HPDE6-E6E7 (cell line): ENCODE data around the gene IAH1.

Experiments used
- DNase-seq: peaks from one replicate; pipeline ENCODE4 v3.0.0; 2011; ENCODE audit warnings: missing footprints; ENCODE audit errors: extremely low spot score

IAH1 gene

DNA sequence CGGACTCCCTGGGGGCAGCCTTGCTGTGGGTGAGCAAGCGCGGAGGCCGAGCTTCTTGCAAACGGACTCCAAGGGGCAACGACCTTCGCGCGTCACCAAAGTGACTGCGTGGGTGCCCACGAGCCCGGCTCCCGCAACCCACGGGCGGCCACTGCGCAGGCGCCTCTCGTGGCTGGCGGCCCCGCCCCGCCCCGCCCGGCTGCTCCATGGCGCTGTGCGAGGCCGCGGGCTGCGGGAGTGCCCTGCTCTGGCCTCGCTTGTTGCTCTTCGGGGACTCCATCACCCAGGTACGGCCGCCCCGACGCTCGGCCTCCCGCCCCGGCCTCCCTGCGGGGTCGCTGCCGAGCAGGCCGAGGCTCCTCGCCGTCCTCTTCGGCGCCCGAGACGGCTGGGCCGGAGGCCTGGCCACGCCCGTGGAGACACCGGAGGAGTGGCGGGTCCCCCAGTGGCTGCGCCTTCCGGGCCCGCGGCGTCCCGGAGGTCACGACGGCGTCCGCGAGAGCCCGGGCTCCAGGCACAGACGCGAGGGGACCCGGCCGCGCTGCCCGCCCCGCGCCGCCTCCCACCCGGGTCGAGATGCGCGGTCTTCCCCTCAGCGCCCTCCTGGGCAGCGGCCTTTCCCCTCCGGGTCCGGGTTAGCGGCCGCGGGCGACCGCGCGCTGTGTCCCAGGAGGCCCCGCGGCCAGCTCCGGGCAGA lies at the start of gene IAH1:
IAH1 (plus strand) TSS at position 191 of the 697 bp plus-strand sequence; CDS start at position 207, 16 bp downstream.
- DNase-seq = peak; percentile 64

- DNase-seq = no peak
These were observed 45.3 kb upstream of the IAH1 start for GRCh38 chr2:9428965-9429577.

DNA sequence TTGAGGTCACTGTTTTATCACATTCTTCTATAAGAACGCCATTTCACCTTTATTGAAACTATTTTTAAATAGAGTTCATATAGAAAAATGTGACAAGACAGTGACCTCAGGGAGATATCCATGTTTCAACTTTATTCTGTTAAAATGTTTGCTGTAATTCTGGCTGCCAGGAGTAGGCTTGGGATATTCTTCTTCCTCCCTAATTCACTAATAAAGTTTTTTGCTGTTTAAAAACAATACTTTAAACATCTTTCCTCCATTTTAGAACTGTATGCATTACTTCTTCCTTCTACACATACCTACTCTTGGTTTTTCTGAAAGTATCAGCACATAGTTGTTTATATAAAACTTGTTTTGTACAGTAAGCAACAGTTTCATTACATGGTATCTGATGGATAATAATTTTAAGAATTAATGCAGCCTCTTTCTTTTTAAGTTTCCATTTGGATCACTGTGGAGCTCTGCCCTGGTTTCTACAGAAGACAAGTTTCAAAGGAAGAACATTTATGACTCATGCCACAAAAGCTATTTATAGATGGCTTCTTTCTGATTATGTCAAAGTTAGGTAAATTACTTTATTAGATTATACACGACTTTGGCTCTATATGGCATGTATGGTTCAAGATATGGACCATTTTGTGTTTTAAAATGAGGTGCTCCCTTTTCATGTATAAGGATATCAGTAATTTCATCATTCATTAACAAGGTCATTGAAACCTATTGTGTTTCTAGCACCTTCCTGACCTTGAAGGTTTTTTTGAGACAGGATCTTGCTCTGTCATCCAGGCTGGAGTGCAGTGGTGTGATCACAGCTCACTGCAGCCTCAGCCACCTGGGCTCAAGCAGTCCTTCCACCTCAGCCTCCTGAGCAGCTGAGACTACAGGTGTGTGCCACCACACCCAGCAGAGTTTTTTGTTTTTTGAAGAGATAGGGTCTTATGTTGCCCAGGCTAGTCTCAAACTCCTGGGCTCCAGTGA lies 43.7 kb upstream of the IAH1 start:
- DNase-seq = no peak

- no peak for DNase-seq
These were observed 39.9 kb upstream of the IAH1 start for GRCh38 chr2:9434489-9434888.

- DNase-seq = no peak
These were observed 34.8 kb upstream of the IAH1 start for GRCh38 chr2:9439536-9439935.

GRCh38 chr2:9440058-9440727 lies 34.2 kb upstream of the IAH1 start:
- DNase-seq = no peak

GRCh38 chr2:9441556-9441955 lies 32.8 kb upstream of the IAH1 start:
- no peak for DNase-seq

- no peak for DNase-seq
These were observed 30.8 kb upstream of the IAH1 start for GRCh38 chr2:9443526-9443925.

DNA sequence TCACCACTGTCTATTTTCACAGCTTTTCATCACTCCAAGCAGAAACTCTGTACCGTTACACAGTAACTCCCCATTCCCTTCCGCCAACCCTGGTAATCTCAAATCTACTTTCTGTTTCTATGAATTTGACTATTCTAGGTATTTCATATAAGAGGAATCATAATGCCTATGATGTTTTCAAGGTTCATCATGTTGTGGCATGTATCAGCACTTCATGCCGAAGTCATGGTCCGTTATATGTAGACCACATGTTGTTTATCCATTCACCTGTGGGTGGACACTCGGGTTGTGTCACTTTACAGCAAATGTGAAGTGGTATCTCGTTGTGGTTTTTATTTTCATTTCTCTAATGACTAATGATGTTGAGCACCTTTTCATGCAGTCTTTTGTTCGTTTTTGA lies 29.3 kb upstream of the IAH1 start:
- DNase-seq = no peak

- no peak for DNase-seq
These were observed 23.1 kb upstream of the IAH1 start for GRCh38 chr2:9451231-9451630.

GRCh38 chr2:9460441-9461017 lies 13.8 kb upstream of the IAH1 start:
- no peak for DNase-seq

DNA sequence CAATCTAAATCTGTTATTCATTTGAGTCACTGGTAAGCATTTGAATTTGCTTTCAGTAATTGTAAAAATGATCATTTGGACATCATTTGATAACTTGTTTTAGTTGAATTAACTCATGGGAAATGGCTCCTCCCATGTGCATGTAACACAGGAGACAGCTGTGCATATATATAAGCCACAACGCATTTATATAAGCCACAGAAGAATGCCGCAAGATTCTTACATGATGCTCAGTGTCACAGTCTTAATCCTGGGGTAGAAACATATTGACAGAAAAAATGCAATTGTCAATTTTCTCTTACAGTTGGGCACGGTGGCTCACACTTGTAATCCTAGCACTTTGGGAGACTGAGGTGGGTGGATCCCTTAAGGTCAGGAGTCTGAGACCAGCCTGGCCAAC lies 13.3 kb upstream of the IAH1 start:
- DNase-seq = no peak

GRCh38 chr2:9462313-9462712 lies 12.0 kb upstream of the IAH1 start:
- no peak for DNase-seq

DNA sequence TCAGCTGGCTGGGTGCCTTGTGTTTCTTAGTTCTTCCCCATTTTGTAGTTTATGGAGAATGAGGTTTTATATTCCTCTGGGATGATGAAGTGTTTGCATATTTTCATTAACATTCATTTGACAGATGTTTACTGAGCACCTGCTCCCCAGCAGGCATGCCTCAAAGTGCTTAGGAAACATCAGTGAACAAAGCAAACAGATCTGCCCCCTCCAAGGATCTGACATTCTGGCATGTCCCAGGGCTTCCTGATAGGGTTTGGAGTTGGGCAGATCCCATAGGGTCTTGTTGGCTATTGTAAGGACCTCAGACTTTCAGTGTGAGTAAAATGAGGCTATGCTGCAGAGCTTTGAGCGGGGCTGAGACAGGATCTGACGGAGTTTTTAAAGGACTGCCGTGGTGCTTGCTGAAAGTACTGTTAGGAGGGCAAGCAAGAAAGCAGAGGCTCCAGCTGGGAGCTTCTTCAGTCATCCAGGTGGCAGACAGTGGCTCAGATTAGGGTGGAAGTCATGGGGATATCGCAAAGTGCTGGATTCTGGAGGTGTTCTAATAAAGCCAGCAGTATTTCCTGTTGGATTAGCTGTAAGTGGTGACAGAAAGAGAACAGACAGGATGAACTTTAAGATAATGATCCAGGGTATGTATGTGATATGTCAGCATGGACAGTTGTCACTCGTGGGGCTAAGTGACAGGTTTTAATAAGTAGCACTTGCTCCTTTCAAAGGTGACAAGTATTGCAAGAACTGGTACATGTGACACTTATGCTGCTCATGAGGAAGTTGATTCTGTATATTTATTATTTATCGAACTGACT lies 11.3 kb upstream of the IAH1 start:
- DNase-seq = no peak

GRCh38 chr2:9463698-9464034 lies 10.7 kb upstream of the IAH1 start:
- no peak for DNase-seq

- no peak for DNase-seq
These were observed 9.2 kb upstream of the IAH1 start for GRCh38 chr2:9465170-9465569.

DNA sequence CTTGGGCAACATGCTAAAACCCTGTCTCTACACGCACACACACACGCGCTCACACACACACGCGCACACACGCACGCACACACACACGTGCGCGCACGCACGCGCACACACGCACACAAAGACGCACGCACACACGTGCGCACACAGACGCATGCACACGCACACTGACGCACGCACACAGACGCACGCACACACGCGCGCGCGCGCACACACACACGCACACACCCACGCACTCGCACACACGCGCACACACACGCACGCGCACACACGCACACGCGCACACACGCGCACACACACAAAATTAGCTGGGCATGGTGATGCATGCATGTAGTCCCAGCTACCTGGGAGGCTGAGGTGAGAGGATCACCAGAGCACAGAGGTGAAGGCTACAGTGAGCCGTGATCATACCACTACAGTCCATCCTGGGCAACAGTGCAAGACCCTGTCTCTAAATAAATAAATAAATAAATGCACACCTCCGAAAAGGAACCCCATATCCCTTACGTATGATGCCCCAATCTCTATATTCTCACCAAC lies 8.1 kb upstream of the IAH1 start:
- no peak for DNase-seq

GRCh38 chr2:9467687-9468086 lies 6.7 kb upstream of the IAH1 start:
- DNase-seq = no peak

GRCh38 chr2:9471206-9471605 lies 3.1 kb upstream of the IAH1 start:
- no peak for DNase-seq

DNA sequence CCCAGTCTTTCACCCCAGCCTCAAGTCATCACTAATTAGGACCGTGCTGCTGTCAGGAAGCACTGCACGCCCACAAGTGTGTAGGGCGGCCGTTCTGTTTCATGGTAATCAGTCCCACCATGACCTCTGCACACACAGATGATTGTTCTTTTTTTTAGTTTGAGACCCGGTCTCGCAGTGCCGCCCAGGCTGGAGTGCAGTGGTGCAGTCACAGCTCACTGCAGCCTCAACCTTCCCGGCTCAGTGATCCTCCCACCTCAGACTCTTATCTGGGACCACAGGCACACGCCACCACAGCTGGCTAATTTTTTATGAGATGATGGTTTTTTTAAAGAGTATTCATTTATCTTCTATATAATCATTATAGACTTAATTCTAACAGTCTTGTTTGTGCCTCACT lies 1.8 kb upstream of the IAH1 start:
- no peak for DNase-seq
